SK-N-SH treated with all-trans-retinoic acid at 6 μM for 48 hours (cell line): ENCODE results near the gene TMEM203.

Source experiments
- OSR1 ChIP-seq: fragments of 250-450 bp; sonication (Bioruptor Pico); IDR thresholded peaks from 2 replicates; pipeline ENCODE4 v1.8.0; 2022; ENCODE audit warnings: moderate library complexity, mild to moderate bottlenecking, inconsistent platforms
- ZFP3 ChIP-seq: fragments of 250-450 bp; sonication (Bioruptor Pico); IDR thresholded peaks from 2 replicates; pipeline ENCODE4 v1.5.0; 2020; ENCODE audit warnings: mild to moderate bottlenecking, moderate library complexity
- ZFP30 ChIP-seq: fragments of 450-650 bp; formaldehyde crosslinking; IDR thresholded peaks from 2 replicates; pipeline ENCODE4 v1.5.0; 2022; ENCODE audit warnings: mild to moderate bottlenecking, moderate library complexity
- ZNF565 ChIP-seq: fragments of 450-650 bp; formaldehyde crosslinking; conservative IDR thresholded peaks from 2 replicates; pipeline ENCODE4 v1.5.0; 2020; ENCODE audit warnings: low read depth, mild to moderate bottlenecking, moderate library complexity
- TF ChIP-seq, protein P1 (sequence below): fragments of 250-450 bp; sonication (Bioruptor Pico); IDR thresholded peaks from 2 replicates; pipeline ENCODE4 v1.5.1; 2020; ENCODE audit warnings: low read depth, mild to moderate bottlenecking, moderate library complexity

DNA sequence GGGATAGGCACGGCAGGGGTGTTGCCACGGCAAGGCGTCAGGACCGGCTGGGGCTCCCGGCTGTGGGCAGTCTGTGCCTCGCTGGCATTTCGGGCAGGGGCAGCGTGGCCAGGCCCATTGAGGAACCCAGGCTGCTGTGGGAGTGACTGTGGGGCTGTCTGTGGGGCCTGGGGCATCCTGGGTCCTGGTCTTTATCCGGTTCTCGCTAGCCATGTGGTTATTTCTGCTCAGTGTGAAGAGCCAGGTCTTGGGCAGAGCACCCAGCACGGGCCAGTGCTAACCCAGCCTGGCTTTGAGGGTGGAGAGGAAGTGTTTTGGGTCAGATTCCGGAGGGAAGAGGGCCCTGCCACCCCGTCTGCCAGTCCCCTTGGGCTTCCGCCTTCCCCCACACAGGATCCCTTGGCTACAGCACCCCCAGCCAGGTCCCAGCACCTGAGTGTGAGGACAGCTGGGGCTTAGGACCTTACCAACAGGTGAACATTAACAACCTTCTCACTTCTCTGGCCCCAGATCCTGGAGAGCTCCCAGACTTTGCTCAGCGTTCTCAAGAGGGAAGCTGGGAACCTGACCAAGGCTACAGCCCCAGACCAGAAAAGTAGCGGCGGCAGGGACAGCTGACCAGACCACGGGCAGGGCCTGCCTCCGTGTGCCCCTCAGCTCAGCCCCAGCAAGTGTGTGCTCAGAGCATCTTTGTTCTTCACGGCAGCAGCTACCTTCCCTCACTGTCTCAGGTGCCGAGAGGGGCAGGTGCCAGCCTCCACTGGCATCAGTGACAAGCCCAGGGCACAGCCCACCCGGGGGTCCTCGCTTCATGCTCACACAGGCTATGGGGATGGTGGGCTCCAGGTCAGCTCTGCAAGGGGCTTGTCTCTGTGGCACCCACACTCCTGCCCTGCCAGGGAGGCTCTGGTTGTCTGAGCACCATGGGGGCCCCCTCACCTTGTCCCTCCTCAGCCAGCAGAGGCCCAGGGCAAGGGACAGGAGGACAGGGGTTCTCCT lies 15.9 kb downstream of the TMEM203 start:
- TF ChIP-seq ZFP30 (CRISPR knock-in tag): no peak
- TF ChIP-seq, protein P1, sequence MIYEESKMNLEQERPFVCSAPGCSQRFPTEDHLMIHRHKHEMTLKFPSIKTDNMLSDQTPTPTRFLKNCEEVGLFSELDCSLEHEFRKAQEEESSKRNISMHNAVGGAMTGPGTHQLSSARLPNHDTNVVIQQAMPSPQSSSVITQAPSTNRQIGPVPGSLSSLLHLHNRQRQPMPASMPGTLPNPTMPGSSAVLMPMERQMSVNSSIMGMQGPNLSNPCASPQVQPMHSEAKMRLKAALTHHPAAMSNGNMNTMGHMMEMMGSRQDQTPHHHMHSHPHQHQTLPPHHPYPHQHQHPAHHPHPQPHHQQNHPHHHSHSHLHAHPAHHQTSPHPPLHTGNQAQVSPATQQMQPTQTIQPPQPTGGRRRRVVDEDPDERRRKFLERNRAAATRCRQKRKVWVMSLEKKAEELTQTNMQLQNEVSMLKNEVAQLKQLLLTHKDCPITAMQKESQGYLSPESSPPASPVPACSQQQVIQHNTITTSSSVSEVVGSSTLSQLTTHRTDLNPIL (CRISPR knock-in tag): no peak
- TF ChIP-seq ZFP3: no peak
- no peak for TF ChIP-seq ZNF565 (CRISPR knock-in tag)
- no peak for TF ChIP-seq OSR1
